DMS 273 (cell line): ENCODE data around the gene TMC7.

Experiments used
- DNase-seq: peaks from one replicate; lab custom pipeline; 2025; ENCODE audit not compliant: unreplicated experiment; lab: John Stamatoyannopoulos, UW

The TMC7 gene

GRCh38 chr16:19086322-19087199 is 102.8 kb downstream of the TMC7 start:
- peak; percentile 98 for DNase-seq

- DNase-seq: peak; percentile 19
Observed at GRCh38 chr16:19088341-19088916, 104.7 kb downstream of the TMC7 start.

GRCh38 chr16:19089410-19089955 is 105.7 kb downstream of the TMC7 start:
- DNase-seq: no peak

GRCh38 chr16:19090916-19091315 is 107.2 kb downstream of the TMC7 start:
- DNase-seq: no peak

- no peak for DNase-seq
Observed at GRCh38 chr16:19092653-19093410, 109.1 kb downstream of the TMC7 start.

GRCh38 chr16:19093631-19094541 is 110.2 kb downstream of the TMC7 start:
- DNase-seq: no peak

- peak; percentile 49 for DNase-seq
Observed at GRCh38 chr16:19094542-19095365, 111.0 kb downstream of the TMC7 start.

GRCh38 chr16:19095654-19096053 is 111.9 kb downstream of the TMC7 start:
- no peak for DNase-seq

- no peak for DNase-seq
Observed at GRCh38 chr16:19098173-19098572, 114.4 kb downstream of the TMC7 start.

GRCh38 chr16:19102187-19102872 is 118.6 kb downstream of the TMC7 start:
- no peak for DNase-seq

- DNase-seq: no peak
Observed at GRCh38 chr16:19104607-19105006, 120.9 kb downstream of the TMC7 start.

GRCh38 chr16:19105131-19105530 is 121.4 kb downstream of the TMC7 start:
- no peak for DNase-seq

- no peak for DNase-seq
Observed at GRCh38 chr16:19105891-19106624, 122.3 kb downstream of the TMC7 start.

- DNase-seq: no peak
Observed at GRCh38 chr16:19106625-19107020, 122.9 kb downstream of the TMC7 start.

- DNase-seq: no peak
Observed at GRCh38 chr16:19108409-19109287, 124.9 kb downstream of the TMC7 start.

GRCh38 chr16:19109288-19109664 is 125.5 kb downstream of the TMC7 start:
- DNase-seq: no peak

GRCh38 chr16:19110537-19111360 is 127.0 kb downstream of the TMC7 start:
- DNase-seq: no peak
